K562 (cell line): Measurements from ENCODE around the gene FKBP8.

Source experiments
- ATF1 ChIP-seq, 2 experiments: fragments of 450-650 bp in 1 of 2; IDR thresholded peaks; 2 replicates each; pipeline ENCODE4 v1.6.1; 2016; ENCODE audit warnings: missing compliant biosample characterization in 1 of 2, missing genetic modification characterization in 1 of 2
- ATF7 ChIP-seq: fragments of 450-650 bp; IDR thresholded peaks from 2 replicates; pipeline ENCODE4 v1.7.1; 2014; ENCODE audit warnings: mild to moderate bottlenecking, moderate library complexity
- BDP1 ChIP-seq: IDR thresholded peaks from 3 replicates; pipeline ENCODE4 v1.6.1; 2011; ENCODE audit not compliant: insufficient read length, insufficient read depth
- BHLHE40 ChIP-seq: IDR thresholded peaks from 2 replicates; pipeline ENCODE4 v1.6.1; 2011; ENCODE audit warnings: low read length, improper control_type of control experiment
- FOXK2 ChIP-seq, 2 experiments: fragments of 450-650 bp; IDR thresholded peaks in 1 of 2; conservative IDR thresholded peaks in 1 of 2; 2 replicates each; pipeline ENCODE4 v1.6.1; 2016; ENCODE audit warnings: low read depth in 2 of 2, mild to moderate bottlenecking in 1 of 2
- POLR2A ChIP-seq: fragments of 450-650 bp; conservative IDR thresholded peaks from 2 replicates; pipeline ENCODE4 v1.6.1; 2016
- SRF ChIP-seq, 2 experiments: fragments of 250-450, 450-650 bp in 1 of 2; sonication (Bioruptor Pico) in 1 of 2; sonication (generic) in 1 of 2; formaldehyde crosslinking; IDR thresholded peaks; 2 replicates each; pipeline versions ENCODE4 v1.5.0 to v1.5.1; 2020 to 2022; ENCODE audit warnings: mild to moderate bottlenecking in 1 of 2, missing genetic modification reagents in 1 of 2
- ZNF561 ChIP-seq: fragments of 450-650 bp; formaldehyde crosslinking; conservative IDR thresholded peaks from 2 replicates; pipeline ENCODE4 v1.4.0; 2020; ENCODE audit warnings: mild to moderate bottlenecking, moderate library complexity
- ZNF609 ChIP-seq: sonication (generic); formaldehyde crosslinking; IDR thresholded peaks from 2 replicates; pipeline ENCODE4 v1.8.1; 2023; ENCODE audit warnings: missing genetic modification reagents, mild to moderate bottlenecking, borderline replicate concordance
- TF ChIP-seq, protein P1 (sequence below): sonication (generic); formaldehyde crosslinking; IDR thresholded peaks from 2 replicates; pipeline ENCODE4 v1.8.1; 2022; ENCODE audit warnings: missing genetic modification reagents

- TF ChIP-seq ATF1 (CRISPR knock-in tag; IDR thresholded peaks at IDR 0.05) (no peak), ATF1 (tag; IDR thresholded peaks at IDR 0.05) (no peak), FOXK2 (conservative IDR thresholded peaks at IDR 0.05 in 1 of 2, IDR thresholded peaks at IDR 0.05 in 1 of 2; ENCODE audit: low read depth in 2 of 2) (no peak), SRF (CRISPR knock-in tag; IDR thresholded peaks at IDR 0.05) (peak in 1 of 2 experiments; percentile 79; a peak in 1 of 4 replicates), POLR2A (no peak), ZNF609 (CRISPR knock-in tag) (0 out of 2 replicates have a peak, but pooled peaks have one; percentile 54), ATF7 (no peak), BDP1 (no peak), BHLHE40 (peak; percentile 89), ZNF561 (CRISPR knock-in tag) (no peak)
- TF ChIP-seq, protein P1, sequence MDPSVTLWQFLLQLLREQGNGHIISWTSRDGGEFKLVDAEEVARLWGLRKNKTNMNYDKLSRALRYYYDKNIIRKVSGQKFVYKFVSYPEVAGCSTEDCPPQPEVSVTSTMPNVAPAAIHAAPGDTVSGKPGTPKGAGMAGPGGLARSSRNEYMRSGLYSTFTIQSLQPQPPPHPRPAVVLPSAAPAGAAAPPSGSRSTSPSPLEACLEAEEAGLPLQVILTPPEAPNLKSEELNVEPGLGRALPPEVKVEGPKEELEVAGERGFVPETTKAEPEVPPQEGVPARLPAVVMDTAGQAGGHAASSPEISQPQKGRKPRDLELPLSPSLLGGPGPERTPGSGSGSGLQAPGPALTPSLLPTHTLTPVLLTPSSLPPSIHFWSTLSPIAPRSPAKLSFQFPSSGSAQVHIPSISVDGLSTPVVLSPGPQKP (CRISPR knock-in tag): no peak
These were observed 46.3 kb upstream of the FKBP8 start for GRCh38 chr19:18589380-18590272.
